ENCODE data around the gene RBM22. TPM values are rescaled to one million over a fixed set of nuclear protein-coding genes. Genes with fewer than 3 reads are reported as not detected.
A peak's percentile ranks its signal among the peaks of the same experiment; 100 is the strongest.

The RBM22 gene
- total RNA-seq, 4 donors from 2014 or later, result 24.7 to 41.6 (median 33.2) TPM

DNA sequence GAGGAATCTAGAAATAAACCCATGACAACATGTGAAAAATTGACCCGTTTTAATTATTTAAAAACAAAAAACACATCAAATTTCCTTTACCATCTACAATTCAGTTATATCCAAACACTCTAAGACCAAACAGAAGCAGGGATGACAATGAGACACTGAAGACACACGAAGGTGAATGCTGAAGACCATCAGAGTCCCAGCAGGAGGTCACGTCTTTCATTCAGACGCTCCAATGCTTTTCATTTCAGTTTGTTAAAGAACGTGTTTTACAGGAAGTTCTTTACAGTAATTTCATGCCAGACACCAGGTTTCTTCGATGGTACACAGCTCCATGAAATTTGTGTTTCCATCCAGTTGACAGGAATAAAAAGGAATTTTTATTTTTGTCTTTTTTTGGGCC lies 10.1 kb downstream of the RBM22 start:
- WGBS, 2 donors, result 72 to 78% methylated on average over 6 of the region's 6 CpGs
- DNase-seq (ENCODE audit: low spot score in 2 of 2), result no peak
- H3K27ac ChIP-seq, result no peak overlapping the region
- no peaks in the 10 kb centered on the region for H3K4me1 ChIP-seq
- peaks cover 5 to 98% (median 39%) of the 10 kb centered on the region in 3 donors for H3K36me3 ChIP-seq
- H3K9me3 ChIP-seq, result no peaks in the 10 kb centered on the region
- TF ChIP-seq, protein P1, sequence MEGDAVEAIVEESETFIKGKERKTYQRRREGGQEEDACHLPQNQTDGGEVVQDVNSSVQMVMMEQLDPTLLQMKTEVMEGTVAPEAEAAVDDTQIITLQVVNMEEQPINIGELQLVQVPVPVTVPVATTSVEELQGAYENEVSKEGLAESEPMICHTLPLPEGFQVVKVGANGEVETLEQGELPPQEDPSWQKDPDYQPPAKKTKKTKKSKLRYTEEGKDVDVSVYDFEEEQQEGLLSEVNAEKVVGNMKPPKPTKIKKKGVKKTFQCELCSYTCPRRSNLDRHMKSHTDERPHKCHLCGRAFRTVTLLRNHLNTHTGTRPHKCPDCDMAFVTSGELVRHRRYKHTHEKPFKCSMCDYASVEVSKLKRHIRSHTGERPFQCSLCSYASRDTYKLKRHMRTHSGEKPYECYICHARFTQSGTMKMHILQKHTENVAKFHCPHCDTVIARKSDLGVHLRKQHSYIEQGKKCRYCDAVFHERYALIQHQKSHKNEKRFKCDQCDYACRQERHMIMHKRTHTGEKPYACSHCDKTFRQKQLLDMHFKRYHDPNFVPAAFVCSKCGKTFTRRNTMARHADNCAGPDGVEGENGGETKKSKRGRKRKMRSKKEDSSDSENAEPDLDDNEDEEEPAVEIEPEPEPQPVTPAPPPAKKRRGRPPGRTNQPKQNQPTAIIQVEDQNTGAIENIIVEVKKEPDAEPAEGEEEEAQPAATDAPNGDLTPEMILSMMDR (IDR thresholded peaks at IDR 0.05), result no peak
- TF ChIP-seq EP300 (IDR thresholded peaks at IDR 0.05), result no peak
- TF ChIP-seq POLR2A (IDR thresholded peaks at IDR 0.05), result no peak
- no peak overlapping the region for H3K4me3 ChIP-seq
- H3K27me3 ChIP-seq, result no peaks in the 10 kb centered on the region

DNA sequence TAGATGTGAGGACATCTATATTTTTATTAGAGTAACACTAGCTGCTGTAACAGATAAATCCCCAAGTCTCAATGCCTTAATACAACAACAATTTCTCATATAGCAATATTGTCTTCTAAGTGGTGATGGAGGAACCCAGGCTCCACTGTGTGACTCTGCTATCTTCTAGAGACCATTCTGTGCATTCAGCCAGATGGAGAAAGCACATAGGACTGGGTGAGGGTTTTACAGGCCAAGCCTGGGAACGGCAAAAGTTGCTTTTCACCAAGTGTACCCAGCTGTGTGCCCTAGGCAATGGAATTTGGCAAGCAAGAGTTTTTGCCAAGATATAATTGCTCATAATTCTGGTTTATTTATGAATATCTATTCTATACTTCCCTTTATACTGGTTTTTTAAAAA lies 11.7 kb downstream of the RBM22 start:
- no peak for TF ChIP-seq EP300 (IDR thresholded peaks at IDR 0.05)
- TF ChIP-seq, protein P1 (IDR thresholded peaks at IDR 0.05), result no peak
- 76 to 79% methylated on average over 1 of the region's 1 CpG for WGBS, 2 donors
- Histone ChIP-seq H3K4me3 (no peak overlapping the region), H3K9me3 (no peaks in the 10 kb centered on the region), H3K27ac (no peak overlapping the region), H3K36me3 (peaks cover 5 to 93% (median 27%) of the 10 kb centered on the region in 3 donors), H3K4me1 (no peaks in the 10 kb centered on the region), H3K27me3 (no peaks in the 10 kb centered on the region)
- DNase-seq (ENCODE audit: low spot score in 2 of 2), result no peak

DNA sequence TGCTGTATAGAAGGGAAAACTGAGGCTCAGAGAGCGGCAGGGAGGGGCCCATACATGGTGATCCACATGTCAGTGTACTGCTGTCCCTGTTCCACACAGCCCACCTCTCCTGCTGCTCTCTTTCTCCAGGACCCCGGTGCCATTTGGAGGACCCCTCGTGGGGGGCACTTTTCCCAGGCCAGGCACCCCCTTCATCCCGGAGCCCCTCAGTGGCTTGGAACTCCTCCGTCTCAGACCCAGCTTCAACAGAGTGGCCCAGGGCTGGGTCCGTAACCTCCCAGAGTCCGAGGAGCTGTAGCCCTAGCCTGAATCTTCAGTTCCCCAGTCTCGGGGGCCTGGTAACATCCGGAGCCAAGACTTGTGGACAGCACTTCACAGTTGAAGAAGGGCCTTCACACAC lies 24.3 kb downstream of the RBM22 start:
- no peak for TF ChIP-seq POLR2A (IDR thresholded peaks at IDR 0.05)
- TF ChIP-seq, protein P1 (IDR thresholded peaks at IDR 0.05), result no peak
- no peak for TF ChIP-seq EP300 (IDR thresholded peaks at IDR 0.05)
- peaks cover 0 to 41% (median 24%) of the 10 kb centered on the region in 4 donors for H3K4me1 ChIP-seq
- no peak for DNase-seq (ENCODE audit: low spot score in 2 of 2)
- no peak overlapping the region for H3K4me3 ChIP-seq
- 89 to 96% methylated on average over 7 to 9 of the region's 9 CpGs for WGBS, 2 donors
- H3K27ac ChIP-seq, result no peak overlapping the region
- H3K9me3 ChIP-seq, result no peaks in the 10 kb centered on the region
- no peaks in the 10 kb centered on the region for H3K27me3 ChIP-seq
- H3K36me3 ChIP-seq, result peaks cover 0 to 29% (median 0%) of the 10 kb centered on the region in 3 donors

DNA sequence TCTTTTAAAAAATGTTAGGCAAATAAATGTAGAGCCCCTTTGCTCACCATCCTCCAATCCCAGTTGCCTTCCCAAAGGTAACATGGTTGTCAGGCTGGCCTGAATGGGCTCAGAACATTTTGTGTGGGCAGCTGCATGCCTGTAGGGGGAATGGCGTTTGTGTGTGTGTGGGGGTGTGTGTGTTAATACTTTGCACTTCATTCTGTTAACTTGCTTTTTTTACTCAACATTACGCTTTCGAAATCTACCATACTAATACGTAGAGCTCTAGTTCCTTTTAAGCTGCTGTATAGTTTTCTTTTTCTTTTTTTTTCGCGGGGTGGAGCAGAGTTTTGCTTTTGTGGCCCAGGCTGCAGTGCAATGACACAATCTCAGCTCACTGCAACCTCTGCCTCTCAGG lies 25.8 kb downstream of the RBM22 start:
- Histone ChIP-seq H3K4me1 (peaks cover 0 to 49% (median 31%) of the 10 kb centered on the region in 4 donors), H3K36me3 (peaks cover 0 to 21% (median 0%) of the 10 kb centered on the region in 3 donors), H3K4me3 (no peak overlapping the region), H3K27ac (peak overlapping the region in 2 of 4 donors; percentile 76 to 85), H3K9me3 (no peaks in the 10 kb centered on the region), H3K27me3 (no peaks in the 10 kb centered on the region)
- DNase-seq (ENCODE audit: low spot score in 2 of 2), result no peak
- no peak for TF ChIP-seq POLR2A (IDR thresholded peaks at IDR 0.05)
- no peak for TF ChIP-seq EP300 (IDR thresholded peaks at IDR 0.05)
- TF ChIP-seq, protein P1 (IDR thresholded peaks at IDR 0.05), result no peak
- 73% methylated on average over 6 of the region's 6 CpGs for WGBS, 2 donors

DNA sequence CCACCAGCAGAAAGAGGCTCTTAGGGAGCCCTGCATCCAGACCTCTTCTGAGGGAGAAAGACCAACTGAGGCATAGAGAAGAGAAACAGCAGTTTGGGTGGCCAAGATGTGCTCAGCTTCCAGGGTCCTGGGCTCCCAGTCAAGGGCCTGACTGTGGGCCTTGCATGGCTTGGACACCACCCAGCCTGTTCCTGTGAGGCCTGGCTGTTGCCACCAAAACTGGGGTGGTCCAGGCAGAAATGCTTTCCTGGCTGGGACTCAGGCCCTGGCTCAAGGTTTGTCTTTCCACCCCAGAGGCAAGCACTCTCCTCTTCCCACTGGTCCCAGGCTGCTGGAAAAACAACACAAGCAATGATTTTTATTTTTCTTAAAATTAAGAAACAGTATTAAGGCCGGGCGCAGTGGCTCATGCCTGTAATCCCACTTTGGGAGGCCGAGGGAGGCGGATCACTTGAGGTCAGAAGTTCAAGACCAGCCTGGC lies 26.5 kb downstream of the RBM22 start:
- DNase-seq (ENCODE audit: low spot score in 2 of 2), result peak; percentile 60 to 76
- H3K4me3 ChIP-seq, result no peak overlapping the region

More for the DNA sequence above, 26.5 kb downstream of the RBM22 start:
- WGBS, 2 donors, result 60 to 62% methylated on average over 4 of the region's 4 CpGs
- H3K27ac ChIP-seq, result peak overlapping the region in 3 of 4 donors; percentile 44 to 85 (median 76)
- peaks cover 0 to 49% (median 31%) of the 10 kb centered on the region in 4 donors for H3K4me1 ChIP-seq
- peaks cover 0 to 18% (median 0%) of the 10 kb centered on the region in 3 donors for H3K36me3 ChIP-seq
- no peaks in the 10 kb centered on the region for H3K27me3 ChIP-seq
- no peaks in the 10 kb centered on the region for H3K9me3 ChIP-seq
- TF ChIP-seq, protein P1 (IDR thresholded peaks at IDR 0.05), result no peak
- TF ChIP-seq POLR2A (IDR thresholded peaks at IDR 0.05) (no peak), EP300 (IDR thresholded peaks at IDR 0.05) (peak in 1 of 2 donors; percentile 64)

All from tibial nerve (tissue), 4 donors.